ENCODE measurements around the gene PAX3. TPM values are rescaled to one million over a fixed set of nuclear protein-coding genes. Genes with fewer than 3 reads are reported as not detected.

Gene PAX3
- total RNA-seq, 1 donor from 2014 or later, result not detected

GRCh38 chr2:222320436-222321395, 21.9 kb upstream of the PAX3 start:
- Histone ChIP-seq H3K27me3 (ENCODE audit: control insufficient read depth, insufficient read depth, low read length) (peaks cover 16% of the 10 kb centered on the region), H3K4me3 (ENCODE audit: low read depth, low read length) (peak overlapping the region; percentile 30), H3K36me3 (ENCODE audit: control insufficient read depth, insufficient read depth, low read length) (no peaks in the 10 kb centered on the region)
- FAIRE-seq, result no peak
- no peak for DNase-seq (ENCODE audit: low read depth)
- TF ChIP-seq, protein P1, sequence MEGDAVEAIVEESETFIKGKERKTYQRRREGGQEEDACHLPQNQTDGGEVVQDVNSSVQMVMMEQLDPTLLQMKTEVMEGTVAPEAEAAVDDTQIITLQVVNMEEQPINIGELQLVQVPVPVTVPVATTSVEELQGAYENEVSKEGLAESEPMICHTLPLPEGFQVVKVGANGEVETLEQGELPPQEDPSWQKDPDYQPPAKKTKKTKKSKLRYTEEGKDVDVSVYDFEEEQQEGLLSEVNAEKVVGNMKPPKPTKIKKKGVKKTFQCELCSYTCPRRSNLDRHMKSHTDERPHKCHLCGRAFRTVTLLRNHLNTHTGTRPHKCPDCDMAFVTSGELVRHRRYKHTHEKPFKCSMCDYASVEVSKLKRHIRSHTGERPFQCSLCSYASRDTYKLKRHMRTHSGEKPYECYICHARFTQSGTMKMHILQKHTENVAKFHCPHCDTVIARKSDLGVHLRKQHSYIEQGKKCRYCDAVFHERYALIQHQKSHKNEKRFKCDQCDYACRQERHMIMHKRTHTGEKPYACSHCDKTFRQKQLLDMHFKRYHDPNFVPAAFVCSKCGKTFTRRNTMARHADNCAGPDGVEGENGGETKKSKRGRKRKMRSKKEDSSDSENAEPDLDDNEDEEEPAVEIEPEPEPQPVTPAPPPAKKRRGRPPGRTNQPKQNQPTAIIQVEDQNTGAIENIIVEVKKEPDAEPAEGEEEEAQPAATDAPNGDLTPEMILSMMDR (IDR thresholded peaks at IDR 0.05; ENCODE audit: insufficient read depth, low read length, severe bottlenecking), result no peak

GRCh38 chr2:222319586-222320435, 21.0 kb upstream of the PAX3 start:
- peaks cover 17% of the 10 kb centered on the region for H3K27me3 ChIP-seq (ENCODE audit: control insufficient read depth, insufficient read depth, low read length)
- FAIRE-seq, result no peak
- peak overlapping the region; percentile 30 for H3K4me3 ChIP-seq (ENCODE audit: low read depth, low read length)
- TF ChIP-seq, protein P1 (IDR thresholded peaks at IDR 0.05; ENCODE audit: insufficient read depth, low read length, severe bottlenecking), result no peak
- no peak for DNase-seq (ENCODE audit: low read depth)
- H3K36me3 ChIP-seq (ENCODE audit: control insufficient read depth, insufficient read depth, low read length), result no peaks in the 10 kb centered on the region

DNA sequence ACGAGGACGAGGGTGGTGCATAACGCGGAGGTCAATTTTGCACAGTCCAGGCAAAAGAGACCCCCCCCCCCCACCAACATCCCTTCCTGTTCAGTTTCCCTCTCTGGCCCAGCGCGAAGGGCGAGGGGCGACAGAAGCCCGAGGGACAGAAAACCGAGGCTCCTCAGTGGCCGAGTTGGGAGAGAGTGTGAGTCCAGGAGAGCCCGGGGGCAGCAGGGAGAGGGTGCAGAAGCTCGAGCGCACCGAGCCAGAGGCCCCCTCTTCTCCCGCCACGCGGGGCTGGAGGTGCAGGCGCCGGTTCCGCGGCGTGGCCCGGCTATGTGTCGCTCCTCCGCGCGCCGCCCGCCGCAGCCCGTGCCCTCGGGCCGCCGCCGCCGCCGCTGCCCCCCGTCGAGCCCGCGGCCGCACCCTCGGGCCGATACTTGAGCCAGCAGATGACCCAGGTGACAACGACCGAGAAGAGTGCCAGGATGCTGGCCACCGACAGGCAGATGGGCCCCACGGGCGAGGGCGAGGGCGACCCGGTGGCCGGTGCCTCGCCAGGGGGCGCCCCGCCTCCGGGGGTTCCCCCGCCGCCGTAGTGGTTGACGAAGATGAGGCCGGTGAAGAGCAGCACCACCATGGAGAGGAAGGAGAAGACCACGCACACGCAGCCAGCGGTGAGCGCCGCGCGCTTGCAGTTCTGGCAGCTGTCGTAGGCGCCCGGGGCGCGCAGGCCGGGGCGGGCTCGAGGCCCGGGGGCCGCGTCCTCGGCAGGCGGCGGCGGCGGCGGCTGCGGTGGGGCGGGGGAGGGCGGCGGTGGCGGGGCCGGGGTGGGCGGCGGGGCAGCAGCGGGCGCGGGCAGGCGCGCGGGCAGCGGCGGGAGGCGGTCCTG, 20.2 kb upstream of the PAX3 start:
- TF ChIP-seq, protein P1 (IDR thresholded peaks at IDR 0.05; ENCODE audit: insufficient read depth, low read length, severe bottlenecking), result peak; percentile 41
- Histone ChIP-seq H3K4me3 (ENCODE audit: low read depth, low read length) (peak overlapping the region; percentile 34), H3K36me3 (ENCODE audit: control insufficient read depth, insufficient read depth, low read length) (no peaks in the 10 kb centered on the region), H3K27me3 (ENCODE audit: control insufficient read depth, insufficient read depth, low read length) (peaks cover 19% of the 10 kb centered on the region)
- DNase-seq (ENCODE audit: low read depth) (no peak), FAIRE-seq (no peak)

- H3K36me3 ChIP-seq (ENCODE audit: control insufficient read depth, insufficient read depth, low read length), result no peaks in the 10 kb centered on the region
- DNase-seq (ENCODE audit: low read depth) (peak; percentile 73), FAIRE-seq (no peak)
- peak overlapping the region; percentile 34 for H3K4me3 ChIP-seq (ENCODE audit: low read depth, low read length)
- TF ChIP-seq, protein P1 (IDR thresholded peaks at IDR 0.05; ENCODE audit: insufficient read depth, low read length, severe bottlenecking), result peak; percentile 47
- H3K27me3 ChIP-seq (ENCODE audit: control insufficient read depth, insufficient read depth, low read length), result peaks cover 25% of the 10 kb centered on the region
Observed at GRCh38 chr2:222318026-222318711, 19.4 kb upstream of the PAX3 start.
